GM08714 (cell line): Measurements from ENCODE around the gene CACYBP.
"Not testable (repeated sequence)": the region's sequence is repeated elsewhere in the genome, so short reads cannot be mapped to it uniquely, and the experiment has no call there.

ENCODE experiments used
- H3K4me3 ChIP-seq: fragments of 200-500 bp; sonication (Bioruptor generic); 2 replicates; pipeline ENCODE4 v1.5.1; 2014; ENCODE audit warnings: mild to moderate bottlenecking, low read length, inconsistent platforms
- ZNF274 ChIP-seq: IDR thresholded peaks from 2 replicates; pipeline ENCODE4 v1.6.1; 2012; ENCODE audit warnings: mild to moderate bottlenecking, low read depth, low read length

Gene CACYBP

GRCh38 chr1:175009532-175009931 lies 9.8 kb downstream of the CACYBP start:
- no peak for TF ChIP-seq ZNF274
- no peak overlapping the region for H3K4me3 ChIP-seq

- no peak for TF ChIP-seq ZNF274
- no peak overlapping the region for H3K4me3 ChIP-seq
Measured at GRCh38 chr1:175013445-175013844, 13.7 kb downstream of the CACYBP start.

- H3K4me3 ChIP-seq: no peak overlapping the region
Measured at GRCh38 chr1:175015243-175015642, 15.5 kb downstream of the CACYBP start.

GRCh38 chr1:175019524-175019923 lies 19.8 kb downstream of the CACYBP start:
- TF ChIP-seq ZNF274: no peak
- H3K4me3 ChIP-seq: no peak overlapping the region

More at GRCh38 chr1:175015243-175015642, 15.5 kb downstream of the CACYBP start:
- TF ChIP-seq ZNF274: no peak

GRCh38 chr1:175023043-175023921 lies 23.5 kb downstream of the CACYBP start, which contains the start of gene MRPS14:
MRPS14 (minus strand) TSS chr1:175023425; CDS start chr1:175023408, 17 bp downstream.
- H3K4me3 ChIP-seq: peak within 1 kb of the TSS; percentile 80
- TF ChIP-seq ZNF274: no peak

- H3K4me3 ChIP-seq: peak overlapping the region; percentile 80
Measured at GRCh38 chr1:175023922-175024242, 24.1 kb downstream of the CACYBP start.

GRCh38 chr1:175024773-175025172 lies 25.0 kb downstream of the CACYBP start:
- H3K4me3 ChIP-seq: no peak overlapping the region
- TF ChIP-seq ZNF274: no peak

GRCh38 chr1:175033953-175034352 lies 34.2 kb downstream of the CACYBP start:
- H3K4me3 ChIP-seq: no peak overlapping the region
- no peak for TF ChIP-seq ZNF274

- no peak overlapping the region for H3K4me3 ChIP-seq
- no peak for TF ChIP-seq ZNF274
Measured at GRCh38 chr1:175034775-175035174, 35.0 kb downstream of the CACYBP start.

GRCh38 chr1:175035865-175036264 lies 36.1 kb downstream of the CACYBP start:
- TF ChIP-seq ZNF274: no peak
- H3K4me3 ChIP-seq: no peak overlapping the region

GRCh38 chr1:175036476-175036875 lies 36.7 kb downstream of the CACYBP start:
- no peak for TF ChIP-seq ZNF274
- no peak overlapping the region for H3K4me3 ChIP-seq

- no peak for TF ChIP-seq ZNF274
- no peak overlapping the region for H3K4me3 ChIP-seq
Measured at GRCh38 chr1:175037416-175037815, 37.7 kb downstream of the CACYBP start.

- H3K4me3 ChIP-seq: no peak overlapping the region
- TF ChIP-seq ZNF274: no peak
Measured at GRCh38 chr1:175040324-175040879, 40.7 kb downstream of the CACYBP start.

GRCh38 chr1:175042650-175043049 lies 42.9 kb downstream of the CACYBP start:
- no peak overlapping the region for H3K4me3 ChIP-seq
- no peak for TF ChIP-seq ZNF274

GRCh38 chr1:175043824-175044223 lies 44.1 kb downstream of the CACYBP start:
- no peak for TF ChIP-seq ZNF274
- H3K4me3 ChIP-seq: no peak overlapping the region

GRCh38 chr1:175044591-175044990 lies 44.8 kb downstream of the CACYBP start:
- not testable (repeated sequence) for H3K4me3 ChIP-seq
